Measurements from ENCODE around the gene CDH16. TPM values are rescaled to one million over a fixed set of nuclear protein-coding genes. Genes with fewer than 3 reads are reported as not detected.

CDH16 gene
- total RNA-seq, 1 donor from 2014 or later = not detected

DNA sequence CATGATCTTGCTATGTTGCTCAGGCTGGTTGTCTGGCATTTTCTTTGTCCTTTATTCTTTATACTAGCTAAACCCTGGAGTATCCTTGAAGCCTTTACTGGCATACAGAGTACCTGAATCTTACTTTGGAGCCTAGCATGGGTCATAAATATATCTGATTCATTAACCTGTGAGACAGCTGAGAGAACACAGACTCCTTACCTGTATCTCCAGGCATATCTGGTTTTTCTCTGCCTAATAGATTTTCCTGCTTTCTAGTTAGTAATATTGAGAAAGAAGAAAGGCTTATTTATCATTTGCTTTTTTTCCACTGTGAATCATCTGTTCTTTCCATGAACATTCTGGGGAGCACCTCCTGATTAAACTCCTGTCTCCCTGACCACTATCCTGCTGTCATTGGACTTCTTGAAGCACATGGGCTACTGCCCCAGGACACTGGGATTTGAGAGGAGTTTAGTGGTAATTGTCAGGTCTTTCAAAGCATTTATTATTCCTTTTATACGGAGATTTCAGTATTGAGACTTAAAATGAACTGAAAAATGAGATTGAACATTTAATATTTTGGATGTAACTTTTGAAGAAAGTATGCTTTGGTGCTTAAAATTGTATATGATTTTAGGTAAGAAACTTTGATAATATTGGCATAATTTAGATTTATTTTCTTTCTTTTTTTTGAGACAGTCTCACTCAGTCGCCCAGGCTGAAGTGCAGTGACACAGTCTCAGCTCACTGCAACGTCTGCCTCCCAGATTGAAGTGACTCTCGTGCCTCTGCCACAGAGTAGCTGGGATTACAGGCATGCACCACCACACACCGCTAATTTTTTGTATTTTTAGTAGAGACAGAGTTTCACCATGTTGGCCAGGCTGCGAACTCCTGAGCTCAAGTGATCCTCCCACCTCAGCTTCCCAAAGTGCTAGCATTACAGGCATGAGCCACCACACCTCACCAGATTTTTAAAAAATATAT, 29.8 kb downstream of the CDH16 start:
- H3K27me3 ChIP-seq = no peaks in the 10 kb centered on the region
- peaks cover 37% of the 10 kb centered on the region for H3K36me3 ChIP-seq
- DNase-seq = no peak
- TF ChIP-seq, protein P1, sequence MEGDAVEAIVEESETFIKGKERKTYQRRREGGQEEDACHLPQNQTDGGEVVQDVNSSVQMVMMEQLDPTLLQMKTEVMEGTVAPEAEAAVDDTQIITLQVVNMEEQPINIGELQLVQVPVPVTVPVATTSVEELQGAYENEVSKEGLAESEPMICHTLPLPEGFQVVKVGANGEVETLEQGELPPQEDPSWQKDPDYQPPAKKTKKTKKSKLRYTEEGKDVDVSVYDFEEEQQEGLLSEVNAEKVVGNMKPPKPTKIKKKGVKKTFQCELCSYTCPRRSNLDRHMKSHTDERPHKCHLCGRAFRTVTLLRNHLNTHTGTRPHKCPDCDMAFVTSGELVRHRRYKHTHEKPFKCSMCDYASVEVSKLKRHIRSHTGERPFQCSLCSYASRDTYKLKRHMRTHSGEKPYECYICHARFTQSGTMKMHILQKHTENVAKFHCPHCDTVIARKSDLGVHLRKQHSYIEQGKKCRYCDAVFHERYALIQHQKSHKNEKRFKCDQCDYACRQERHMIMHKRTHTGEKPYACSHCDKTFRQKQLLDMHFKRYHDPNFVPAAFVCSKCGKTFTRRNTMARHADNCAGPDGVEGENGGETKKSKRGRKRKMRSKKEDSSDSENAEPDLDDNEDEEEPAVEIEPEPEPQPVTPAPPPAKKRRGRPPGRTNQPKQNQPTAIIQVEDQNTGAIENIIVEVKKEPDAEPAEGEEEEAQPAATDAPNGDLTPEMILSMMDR (IDR thresholded peaks at IDR 0.05) = no peak
- no peaks in the 10 kb centered on the region for H3K4me1 ChIP-seq
- H3K9me3 ChIP-seq = no peaks in the 10 kb centered on the region
- no peak for ATAC-seq
- no peak overlapping the region for H3K27ac ChIP-seq
- intact Hi-C loops (cut with DNase I) = no loop called here
- no peak overlapping the region for H3K4me3 ChIP-seq

DNA sequence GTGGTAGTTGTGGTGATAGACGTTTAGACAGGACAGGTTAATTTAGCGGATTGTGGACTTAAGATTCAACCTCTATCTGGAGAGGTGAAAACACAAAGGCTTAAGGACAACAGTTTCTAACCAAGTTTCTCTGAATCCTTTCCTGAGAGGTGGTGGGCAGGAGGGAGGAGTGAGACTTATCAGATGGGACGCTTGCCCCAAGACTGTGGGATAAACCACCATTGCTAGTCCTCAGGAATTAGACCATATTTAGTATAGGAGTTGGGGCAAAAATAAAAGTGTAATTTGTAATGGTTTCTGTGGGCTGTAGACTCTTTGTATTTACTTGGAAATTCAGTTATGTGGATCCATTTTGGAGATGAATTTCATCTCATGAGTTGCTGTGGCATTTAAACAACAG, 31.8 kb downstream of the CDH16 start:
- no peak overlapping the region for H3K27ac ChIP-seq
- intact Hi-C loops (cut with DNase I) = no loop called here
- no peak overlapping the region for H3K4me3 ChIP-seq
- no peaks in the 10 kb centered on the region for H3K27me3 ChIP-seq
- peaks cover 37% of the 10 kb centered on the region for H3K36me3 ChIP-seq
- H3K9me3 ChIP-seq = no peaks in the 10 kb centered on the region
- H3K4me1 ChIP-seq = peaks cover 3% of the 10 kb centered on the region
- TF ChIP-seq, protein P1 (IDR thresholded peaks at IDR 0.05) = no peak
- ATAC-seq (no peak), DNase-seq (no peak)

DNA sequence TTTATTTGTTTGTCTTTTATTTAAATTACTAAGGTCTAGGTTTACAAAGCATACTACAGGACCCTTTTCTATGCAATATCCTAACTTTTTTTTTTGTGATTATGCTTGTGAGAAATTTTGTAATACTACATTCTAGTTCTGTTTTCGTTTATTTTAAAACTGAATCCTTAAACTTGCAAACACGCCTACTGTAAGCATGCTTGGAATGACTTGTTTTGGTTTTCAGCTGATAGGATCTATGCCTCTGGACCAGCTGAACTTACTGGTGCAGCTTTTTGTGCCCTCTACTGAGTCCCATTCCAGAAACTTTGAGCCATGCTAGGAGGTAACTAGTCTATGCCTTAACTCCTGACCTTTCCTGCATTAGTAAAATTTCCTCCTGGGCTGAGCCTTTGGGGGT, 32.4 kb downstream of the CDH16 start:
- Histone ChIP-seq H3K9me3 (no peaks in the 10 kb centered on the region), H3K4me1 (peaks cover 9% of the 10 kb centered on the region), H3K27me3 (no peaks in the 10 kb centered on the region), H3K27ac (no peak overlapping the region), H3K4me3 (no peak overlapping the region), H3K36me3 (peaks cover 37% of the 10 kb centered on the region)
- TF ChIP-seq, protein P1 (IDR thresholded peaks at IDR 0.05) = no peak
- DNase-seq (no peak), ATAC-seq (no peak)
- intact Hi-C loops (cut with DNase I) = no loop called here

DNA sequence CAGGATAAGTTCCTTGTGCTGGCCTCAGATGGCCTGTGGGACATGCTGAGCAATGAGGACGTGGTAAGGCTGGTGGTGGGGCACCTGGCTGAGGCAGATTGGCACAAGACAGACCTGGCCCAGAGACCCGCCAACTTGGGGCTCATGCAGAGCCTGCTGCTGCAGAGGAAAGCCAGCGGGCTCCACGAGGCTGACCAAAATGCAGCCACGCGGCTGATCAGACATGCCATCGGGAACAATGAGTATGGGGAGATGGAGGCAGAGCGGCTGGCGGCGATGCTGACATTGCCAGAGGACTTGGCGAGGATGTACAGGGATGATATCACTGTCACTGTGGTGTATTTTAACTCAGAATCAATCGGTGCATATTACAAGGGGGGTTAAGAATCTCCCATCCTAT, 33.2 kb downstream of the CDH16 start:
- H3K9me3 ChIP-seq = no peaks in the 10 kb centered on the region
- ATAC-seq = no peak
- no peaks in the 10 kb centered on the region for H3K27me3 ChIP-seq
- peaks cover 15% of the 10 kb centered on the region for H3K4me1 ChIP-seq
- no peak for DNase-seq
- TF ChIP-seq, protein P1 (IDR thresholded peaks at IDR 0.05) = no peak
- H3K4me3 ChIP-seq = no peak overlapping the region
- peaks cover 37% of the 10 kb centered on the region for H3K36me3 ChIP-seq
- intact Hi-C loops (cut with DNase I) = no loop called here
- no peak overlapping the region for H3K27ac ChIP-seq

DNA sequence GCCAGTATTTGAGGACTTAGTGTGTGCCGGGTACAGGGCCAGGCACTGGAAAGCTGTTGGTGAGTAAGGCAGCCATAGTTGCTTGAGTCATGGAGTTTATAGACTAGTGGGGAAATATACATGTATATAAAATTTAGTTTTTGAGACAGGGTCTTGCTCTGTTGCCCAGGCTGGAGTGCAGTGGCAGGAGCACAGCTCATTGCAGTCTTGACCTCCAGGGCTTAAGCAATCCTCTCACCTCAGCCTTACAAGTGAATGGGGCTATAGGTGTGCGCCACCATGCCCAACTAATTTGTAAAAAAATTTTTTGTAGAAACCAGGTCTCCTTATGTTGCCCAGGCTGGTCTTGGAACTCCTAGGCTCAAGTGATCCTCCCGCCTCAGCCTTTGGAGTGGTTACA, 36.0 kb downstream of the CDH16 start:
- H3K9me3 ChIP-seq = no peaks in the 10 kb centered on the region
- peaks cover 32% of the 10 kb centered on the region for H3K36me3 ChIP-seq
- intact Hi-C loops (cut with DNase I) = no loop called here
- TF ChIP-seq, protein P1 (IDR thresholded peaks at IDR 0.05) = no peak
- H3K27ac ChIP-seq = peak overlapping the region; percentile 8
- no peak for DNase-seq
- no peak for ATAC-seq
- H3K27me3 ChIP-seq = no peaks in the 10 kb centered on the region
- no peak overlapping the region for H3K4me3 ChIP-seq
- H3K4me1 ChIP-seq = peaks cover 19% of the 10 kb centered on the region

Data from upper lobe of right lung (tissue), 1 donor.